Caki2 (cell line): ENCODE results near the gene ACAD10. TPM values are rescaled to one million over a fixed set of nuclear protein-coding genes. Genes with fewer than 3 reads are reported as not detected.
"Not testable (repeated sequence)": the region's sequence is repeated elsewhere in the genome, so short reads cannot be mapped to it uniquely, and the experiment has no call there.

Experiments used
- DNase-seq: peaks from one replicate; pipeline ENCODE4 v3.0.0-alpha.2; 2015; ENCODE audit warnings: low read depth
- in situ Hi-C: cut with HindIII; loops from 2 replicates; pipeline ENCODE4 v1.10.0; 2016; ENCODE audit warnings: low sequenced_read_pairs, low pct_unique_long_range_greater_than_20kb, mixed read lengths
- total RNA-seq: library from RNA; depleted of rRNA; stranded (reverse); fragments of >200 nt; shearing (Covaris generic); gene quantifications from 2 replicates; pipeline ENCODE4 v1.2.3, GENCODE V29; 2014; ENCODE audit warnings: low replicate concordance

Gene ACAD10
- total RNA-seq, 1 experiment from 2014 or later, result 14.7 TPM

DNA sequence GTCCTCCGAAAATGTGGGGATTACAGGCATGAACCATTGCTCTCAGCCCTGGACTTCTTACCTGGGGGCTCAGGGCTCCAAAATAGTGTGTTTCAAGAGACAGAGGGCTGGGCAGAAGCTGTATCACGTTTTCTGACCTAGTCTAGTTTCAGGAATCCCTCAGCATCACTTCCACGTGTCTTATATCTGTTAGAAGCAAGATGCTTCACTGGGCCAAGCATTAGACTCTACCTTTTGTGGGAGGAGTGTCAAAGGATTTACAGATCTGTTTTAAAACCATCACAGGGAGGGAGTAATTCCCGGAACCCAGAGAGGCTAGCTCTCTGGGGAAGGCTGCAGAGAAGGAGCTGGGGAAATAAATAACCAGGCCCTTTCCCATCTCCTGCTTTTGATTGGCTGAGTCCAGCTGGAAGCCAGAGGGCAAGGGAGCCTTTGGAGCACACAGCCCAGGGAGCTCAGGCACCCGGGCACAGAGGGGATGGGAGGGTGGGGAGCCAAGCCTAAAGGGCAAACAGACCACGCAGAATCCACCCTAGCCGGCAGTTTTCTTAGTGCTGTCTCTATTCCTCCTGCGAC lies 47.6 kb downstream of the ACAD10 start:
- DNase-seq, result no peak
- in situ Hi-C loops, result no loop called here

DNA sequence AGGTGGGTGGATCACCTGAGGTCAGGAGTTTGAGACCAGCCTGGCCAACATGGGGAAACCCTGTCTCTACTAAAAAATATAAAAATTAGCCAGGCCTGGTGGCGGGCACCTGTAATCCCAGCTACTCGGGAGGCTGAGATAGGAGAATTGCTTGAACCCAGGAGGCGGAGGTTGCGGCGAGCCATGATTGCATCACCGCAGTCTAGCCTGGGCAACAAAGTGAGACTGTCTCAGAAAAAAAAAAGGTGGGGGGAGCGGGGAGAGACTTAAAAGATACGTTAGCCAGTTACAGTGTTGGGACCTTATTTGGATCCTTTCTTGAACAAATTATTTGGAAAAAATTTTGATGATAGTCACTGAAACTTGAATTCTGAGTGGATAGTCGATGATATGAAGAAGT lies 53.7 kb downstream of the ACAD10 start:
- in situ Hi-C loops, DNase-seq: not testable (repeated sequence)

DNA sequence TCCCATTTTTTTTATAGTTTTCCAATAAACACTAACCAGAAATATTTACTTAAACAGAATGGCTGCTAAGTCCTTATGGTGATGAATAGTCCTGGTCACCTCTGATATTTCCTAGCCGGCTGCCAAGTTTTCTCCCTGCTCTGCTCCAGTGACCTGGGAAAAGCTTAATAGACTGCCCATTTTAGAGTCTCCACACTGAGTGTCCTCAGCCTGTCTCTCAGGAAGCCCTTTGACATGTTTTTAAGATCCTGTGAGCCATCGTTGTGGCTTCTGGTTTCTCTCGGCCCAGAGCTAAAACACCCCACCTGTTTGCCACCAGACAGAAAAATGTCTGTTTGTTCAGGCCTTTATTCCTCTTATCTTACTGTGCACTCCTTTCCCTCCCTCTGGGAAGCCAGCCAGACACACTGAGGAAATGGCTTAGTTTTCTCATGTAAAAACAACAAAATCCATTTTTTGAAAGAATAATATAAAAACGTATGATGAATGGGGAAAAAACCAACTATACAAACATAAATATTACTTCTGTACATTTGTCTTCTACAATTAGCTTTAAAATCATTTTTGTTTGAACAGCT lies 55.5 kb downstream of the ACAD10 start:
- in situ Hi-C loops, result no loop called here

DNA sequence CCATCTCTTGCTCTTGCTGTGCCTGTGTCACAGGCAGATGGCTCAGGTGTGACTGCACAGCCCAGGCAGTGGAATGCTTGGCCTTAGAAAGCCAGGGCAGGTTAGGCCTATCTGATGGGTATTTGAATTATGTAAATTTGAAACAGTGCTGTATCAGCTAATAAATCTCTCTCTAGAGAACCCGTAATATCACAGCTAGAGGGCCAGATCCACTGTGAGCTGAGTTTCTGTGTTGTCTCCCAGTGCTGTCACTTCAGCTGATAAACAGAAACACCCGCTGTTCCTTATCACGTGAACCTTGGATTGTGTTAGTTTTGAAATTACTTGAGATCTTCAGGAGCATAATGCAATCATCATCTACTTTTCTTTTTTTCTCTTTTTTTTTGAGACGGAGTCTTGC lies 59.4 kb downstream of the ACAD10 start:
- in situ Hi-C loops, result no loop called here
- no peak for DNase-seq

More for the DNA sequence above, 55.5 kb downstream of the ACAD10 start:
- peak; percentile 36 for DNase-seq

DNA sequence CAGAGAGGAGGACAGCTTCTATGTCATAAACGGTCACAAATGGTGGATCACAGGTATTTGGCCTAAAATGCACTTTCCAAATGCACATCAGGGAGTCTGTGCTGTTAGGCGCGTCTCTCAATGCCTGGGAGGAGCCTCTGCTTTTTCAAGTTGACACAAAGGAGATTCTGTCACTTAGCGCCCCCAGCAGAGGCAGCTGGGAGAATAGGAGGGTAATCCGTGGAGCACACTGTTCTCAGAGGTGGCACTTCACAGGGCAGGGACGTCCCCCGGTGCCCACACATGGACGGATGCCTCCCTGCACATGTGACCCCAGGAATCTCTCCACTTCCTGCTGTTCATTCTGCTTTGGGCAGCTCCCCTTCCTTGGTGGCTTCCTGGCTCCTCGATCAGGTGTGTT lies 61.5 kb downstream of the ACAD10 start:
- in situ Hi-C loops, result no loop called here
- no peak for DNase-seq

DNA sequence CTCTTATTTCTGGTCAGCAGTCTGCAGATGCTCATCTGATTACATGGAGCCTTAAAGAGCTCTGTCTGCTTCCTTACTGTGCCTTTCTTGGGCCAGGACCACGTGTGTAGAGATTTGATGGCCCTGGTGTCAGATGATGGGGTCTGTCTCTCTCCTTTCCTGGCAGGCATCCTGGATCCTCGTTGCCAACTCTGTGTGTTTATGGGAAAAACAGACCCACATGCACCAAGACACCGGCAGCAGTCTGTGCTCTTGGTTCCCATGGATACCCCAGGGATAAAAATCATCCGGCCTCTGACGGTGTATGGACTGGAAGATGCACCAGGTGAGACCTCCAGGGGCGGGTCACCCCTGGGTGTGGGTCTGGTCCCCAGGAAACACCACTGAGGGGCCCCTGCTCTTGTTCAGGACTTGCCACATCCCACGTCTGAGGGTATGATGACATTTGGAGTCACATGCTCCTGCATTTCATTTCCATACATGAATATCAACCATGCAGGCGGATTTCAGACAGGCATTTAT lies 62.4 kb downstream of the ACAD10 start:
- in situ Hi-C loops, result no loop called here

DNA sequence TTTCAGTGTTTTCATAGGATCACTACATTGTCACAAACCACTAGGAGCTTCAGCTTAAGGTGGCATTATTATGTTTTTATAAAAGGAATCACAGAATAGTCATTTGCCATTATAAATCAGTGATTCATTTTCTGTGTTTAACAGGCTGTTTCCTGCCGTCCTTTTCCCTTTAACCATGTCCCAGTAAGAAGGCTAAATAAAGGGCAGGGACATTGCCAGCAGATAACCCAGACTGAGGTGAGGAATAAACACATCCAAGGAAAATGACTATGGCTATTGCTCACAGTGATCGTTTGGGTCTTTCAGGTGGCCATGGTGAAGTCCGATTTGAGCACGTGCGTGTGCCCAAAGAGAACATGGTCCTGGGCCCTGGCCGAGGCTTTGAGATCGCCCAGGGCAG lies 63.0 kb downstream of the ACAD10 start:
- DNase-seq, result no peak
- in situ Hi-C loops, result no loop called here

More for the DNA sequence above, 62.4 kb downstream of the ACAD10 start:
- DNase-seq, result no peak

DNA sequence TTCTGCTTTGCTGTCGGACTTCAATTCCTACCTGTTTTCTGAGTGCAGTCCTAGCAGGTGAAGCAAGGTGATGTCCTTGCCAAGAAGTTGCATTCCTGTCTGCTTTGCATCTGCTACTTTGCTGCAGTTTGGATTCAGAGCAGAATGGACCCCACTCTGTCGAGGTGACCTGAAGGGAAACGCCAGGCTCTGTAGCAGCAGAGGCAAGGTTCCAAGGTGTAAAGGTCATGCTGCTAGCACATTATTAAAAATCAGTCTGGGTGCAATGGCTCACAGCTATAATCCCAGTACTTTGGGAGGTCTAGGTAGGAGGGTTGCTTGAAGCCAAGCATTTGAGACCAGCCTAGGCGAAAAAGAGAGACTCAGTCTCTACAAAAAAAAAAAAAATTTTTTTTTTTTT lies 63.5 kb downstream of the ACAD10 start:
- in situ Hi-C loops, result no loop called here

DNA sequence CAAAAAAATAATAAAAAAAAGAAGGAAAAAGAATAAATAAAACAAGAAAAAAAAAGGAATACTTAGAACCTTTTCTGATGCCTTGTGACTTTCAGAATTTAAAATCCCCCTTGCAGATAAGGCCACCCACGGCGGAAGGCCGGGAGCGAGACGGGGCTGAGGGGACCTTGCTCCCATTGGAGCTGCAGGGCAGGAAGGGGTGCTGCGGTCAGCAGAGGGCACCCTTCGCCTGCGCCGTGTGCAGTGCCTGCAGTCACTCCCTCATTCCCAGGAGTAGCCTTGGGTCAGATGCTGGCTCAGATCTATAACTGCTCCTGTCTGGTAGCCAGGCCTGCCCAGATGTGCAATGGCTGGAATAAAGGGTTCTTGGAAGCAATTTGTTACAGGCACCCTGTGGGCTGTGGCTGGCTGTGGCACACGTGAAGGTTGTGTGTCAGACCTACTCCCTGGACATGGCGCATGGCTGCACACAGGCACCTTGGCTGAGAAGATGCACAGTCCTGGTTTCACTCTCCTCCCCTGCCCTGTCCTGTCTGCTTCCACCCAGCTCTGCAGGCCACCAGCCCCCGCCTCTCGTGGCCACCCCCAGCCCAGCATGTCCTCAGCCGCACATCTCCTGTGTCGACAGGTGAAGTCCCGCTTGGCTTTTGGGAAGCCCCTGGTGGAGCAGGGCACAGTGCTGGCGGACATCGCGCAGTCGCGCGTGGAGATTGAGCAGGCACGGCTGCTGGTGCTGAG lies 67.5 kb downstream of the ACAD10 start:
- in situ Hi-C loops, result no loop called here
- no peak for DNase-seq

More for the DNA sequence above, 63.5 kb downstream of the ACAD10 start:
- no peak for DNase-seq

DNA sequence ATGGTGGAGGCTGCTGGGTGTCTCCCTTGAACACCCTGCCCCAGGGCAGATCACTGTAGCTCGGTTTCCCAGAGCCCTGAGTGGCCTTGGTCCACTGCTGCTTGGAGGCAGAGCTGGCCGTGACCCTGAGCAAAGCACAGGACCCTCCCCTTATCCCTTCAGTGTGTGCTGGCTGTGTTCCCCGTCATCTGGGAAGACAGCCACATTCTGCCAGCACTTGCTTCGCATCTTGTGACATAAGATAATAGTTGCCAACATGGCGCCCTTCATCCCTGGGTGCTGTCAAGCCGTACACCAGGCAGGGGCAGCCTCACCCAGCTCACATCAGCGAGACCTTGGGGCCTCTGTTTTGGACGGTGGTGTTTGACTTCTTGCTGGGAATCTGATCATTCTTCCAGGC lies 68.8 kb downstream of the ACAD10 start:
- in situ Hi-C loops, result no loop called here
- no peak for DNase-seq

DNA sequence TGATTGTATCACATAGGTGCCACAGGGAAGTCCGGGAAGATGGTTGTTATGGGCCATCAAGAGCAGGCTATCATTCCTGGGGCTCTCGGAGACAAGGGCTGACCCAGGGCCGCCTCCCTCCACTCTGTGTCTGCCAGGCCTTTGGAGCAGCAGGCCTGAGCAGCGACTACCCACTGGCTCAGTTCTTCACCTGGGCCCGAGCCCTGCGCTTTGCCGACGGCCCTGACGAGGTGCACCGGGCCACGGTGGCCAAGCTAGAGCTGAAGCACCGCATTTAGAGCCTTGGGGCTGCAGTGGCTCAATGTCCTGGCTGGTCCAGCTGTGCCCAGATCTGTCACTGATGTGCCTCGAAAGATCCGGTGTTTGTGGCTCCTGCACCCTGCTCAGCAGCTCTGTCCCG lies 70.3 kb downstream of the ACAD10 start:
- in situ Hi-C loops, result no loop called here
- DNase-seq, result no peak

DNA sequence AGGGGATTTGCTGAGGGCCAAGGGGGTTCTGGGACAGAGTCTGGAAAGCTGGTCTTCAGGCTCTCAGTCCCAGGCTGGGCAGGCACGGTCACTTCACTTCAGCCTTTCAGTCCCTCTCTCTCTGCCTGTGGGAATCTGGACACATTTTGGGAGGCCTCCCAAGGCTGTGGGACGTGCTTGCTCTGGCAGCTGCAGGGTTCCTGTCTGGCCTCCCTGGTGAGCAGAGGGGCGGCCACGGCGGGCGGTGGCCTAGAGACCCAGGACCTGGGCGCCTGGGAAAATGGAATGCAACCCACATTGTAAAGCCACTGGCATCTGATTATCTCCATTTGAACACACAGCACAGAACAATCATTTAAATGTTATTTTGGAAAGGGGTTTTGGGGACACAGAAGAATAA lies 70.8 kb downstream of the ACAD10 start:
- no peak for DNase-seq
- in situ Hi-C loops, result no loop called here

DNA sequence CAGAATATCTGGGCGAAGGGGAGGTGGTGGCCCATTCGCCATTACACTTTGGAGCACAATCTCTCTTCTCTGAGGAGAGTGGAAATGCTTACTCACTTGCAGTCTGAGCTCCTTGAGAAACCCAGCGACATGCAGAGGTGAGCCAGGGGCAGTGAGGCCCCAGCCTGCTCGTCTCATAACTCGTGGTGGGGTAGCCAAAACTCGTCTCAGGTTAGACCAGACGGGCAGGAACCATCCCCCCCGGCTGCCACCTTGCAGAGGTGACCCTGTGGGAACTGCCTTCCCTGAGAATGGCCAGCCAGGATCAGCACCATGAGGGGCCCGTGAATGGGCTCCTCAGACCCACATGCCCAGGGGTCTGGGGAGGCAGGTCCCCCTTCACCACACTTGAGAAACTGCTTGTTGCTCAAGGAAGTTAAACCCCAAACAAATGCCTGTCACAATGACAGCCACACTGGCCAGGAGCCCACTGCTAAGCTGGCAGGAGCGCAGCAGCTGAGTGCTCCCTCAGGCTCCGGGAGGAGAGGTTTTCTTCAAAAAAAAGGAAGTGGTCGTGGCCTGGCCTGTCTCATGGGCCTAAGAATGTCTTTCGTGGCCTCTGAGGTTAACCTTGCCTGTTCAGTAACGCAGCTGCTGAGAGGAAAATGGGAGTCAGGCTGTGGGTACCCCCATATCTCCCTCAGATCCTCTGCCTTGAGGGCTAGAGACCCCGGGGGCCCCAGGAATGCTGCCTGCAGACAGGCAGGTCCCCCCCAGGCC lies 71.7 kb downstream of the ACAD10 start:
- no peak for DNase-seq
- in situ Hi-C loops, result no loop called here

DNA sequence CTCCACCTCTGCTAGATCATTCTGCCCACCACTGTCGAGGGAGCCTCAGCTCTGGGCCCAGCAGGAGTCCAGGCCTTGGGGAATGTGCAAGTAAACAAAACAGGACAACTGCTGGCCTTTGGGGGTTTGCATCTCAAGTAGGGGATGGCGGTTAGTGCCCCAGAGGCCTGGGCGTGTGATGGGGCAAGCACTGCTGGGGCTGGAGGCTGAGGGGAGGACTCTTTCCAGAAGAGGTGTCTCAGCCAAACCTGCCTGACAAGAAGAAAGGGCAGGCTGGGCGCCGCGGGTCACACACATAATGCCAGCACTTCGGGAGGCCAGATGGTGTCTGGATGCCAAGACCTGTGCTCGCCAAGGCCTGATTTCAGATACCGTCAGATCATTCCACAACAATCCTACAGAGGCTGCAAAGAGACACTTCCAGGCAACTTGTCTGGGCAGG lies 72.3 kb downstream of the ACAD10 start:
- in situ Hi-C loops, result no loop called here
- no peak for DNase-seq

DNA sequence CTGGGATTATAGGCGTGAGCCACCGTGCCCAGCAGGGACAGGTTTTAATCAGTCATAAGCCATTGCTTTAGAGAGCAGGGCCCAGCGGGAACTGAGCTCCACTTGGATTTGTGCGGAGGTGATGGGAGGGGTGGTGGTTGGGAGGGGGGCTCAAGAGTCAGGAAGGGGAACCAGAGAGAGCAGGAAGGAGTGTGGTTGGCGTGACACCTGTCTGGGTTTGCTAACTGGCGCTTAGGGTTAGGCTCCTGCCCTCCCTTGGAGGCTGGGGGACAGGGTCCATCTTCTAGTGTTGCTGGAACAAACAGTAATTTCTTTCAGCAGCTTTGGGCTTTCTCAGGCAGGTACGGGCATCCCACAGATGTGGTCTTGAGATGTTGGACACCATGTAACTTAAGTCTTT lies 73.4 kb downstream of the ACAD10 start:
- no peak for DNase-seq
- in situ Hi-C loops, result no loop called here

DNA sequence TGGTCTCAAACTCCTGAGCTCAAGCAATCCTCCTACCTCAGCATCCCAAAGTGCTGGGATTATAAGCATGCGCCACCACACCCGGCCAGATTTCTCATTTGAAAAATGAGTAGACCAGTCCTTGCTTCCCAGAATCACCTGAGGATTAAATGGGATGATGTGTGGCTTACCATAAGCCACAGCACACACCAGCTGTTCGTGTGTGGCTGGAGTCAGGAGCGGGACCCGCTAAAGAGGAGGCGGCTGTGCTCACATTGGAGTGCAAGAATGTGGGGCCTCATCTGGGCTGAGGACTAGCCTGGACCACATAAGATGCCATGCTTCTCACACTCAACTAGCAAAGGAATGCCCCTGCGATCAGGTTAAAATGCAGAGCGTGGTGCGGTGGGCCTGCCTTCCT lies 74.1 kb downstream of the ACAD10 start:
- in situ Hi-C loops, result no loop called here
- no peak for DNase-seq

DNA sequence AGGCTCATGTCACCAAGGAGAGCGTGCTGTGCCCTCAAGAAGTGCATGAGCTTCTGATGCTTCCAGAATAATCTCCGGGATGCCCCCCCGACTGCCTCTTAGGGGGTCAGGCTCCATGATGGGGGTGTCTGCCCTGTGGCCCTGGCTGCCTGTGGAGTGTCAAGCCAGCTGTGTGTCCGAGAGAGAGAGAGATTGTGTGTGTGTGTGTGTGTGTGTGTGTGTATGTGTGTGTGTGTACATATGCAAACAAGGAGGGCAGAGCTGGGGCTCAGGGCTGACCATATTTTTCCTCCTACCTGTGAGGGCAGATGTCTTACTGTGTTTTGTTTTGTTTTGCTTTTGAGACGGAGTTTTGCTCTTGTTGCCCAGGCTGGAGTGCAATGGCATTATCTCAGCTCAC lies 75.2 kb downstream of the ACAD10 start:
- in situ Hi-C loops, result no loop called here
- no peak for DNase-seq

DNA sequence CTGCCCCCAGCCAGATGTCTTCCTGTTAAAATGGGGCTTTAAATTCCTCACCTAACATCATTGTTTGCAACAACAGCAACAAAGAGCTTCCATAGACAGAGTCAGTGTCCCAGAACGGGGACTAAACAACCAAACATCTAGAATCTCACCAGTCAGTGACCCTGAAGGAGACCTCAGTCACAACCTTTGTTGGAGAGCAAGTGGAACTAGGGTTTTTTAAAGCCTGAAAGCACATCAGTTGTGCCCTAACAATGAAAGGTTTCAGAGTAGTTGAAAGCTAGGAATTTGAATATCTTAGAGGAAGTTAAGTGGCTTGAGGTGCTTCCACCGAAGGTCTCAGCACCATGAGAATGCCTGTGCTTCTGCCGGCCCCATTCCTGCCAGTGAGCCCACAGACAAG lies 75.9 kb downstream of the ACAD10 start:
- no peak for DNase-seq
- in situ Hi-C loops, result no loop called here

DNA sequence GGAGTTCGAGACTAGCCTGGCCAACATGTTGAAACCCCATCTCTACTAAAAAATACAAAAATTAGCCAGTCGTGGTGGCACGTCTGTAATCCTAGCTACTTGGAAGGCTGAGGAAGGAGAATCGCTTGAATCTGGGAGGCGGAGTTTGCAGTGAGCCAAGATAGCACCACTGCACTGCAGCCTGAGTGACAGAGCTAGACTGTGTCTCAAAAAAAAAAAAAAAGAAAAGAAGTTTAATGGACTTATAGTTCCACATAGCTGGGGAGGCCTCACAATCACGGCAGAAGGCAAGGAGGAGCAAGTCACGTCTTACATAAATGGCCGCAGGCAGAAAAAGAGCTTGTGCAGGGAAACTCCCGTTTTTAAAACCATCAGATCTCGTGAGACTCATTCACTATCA lies 77.7 kb downstream of the ACAD10 start:
- in situ Hi-C loops, DNase-seq: not testable (repeated sequence)
